ENCODE results near the gene OTOG.

The OTOG gene

DNA sequence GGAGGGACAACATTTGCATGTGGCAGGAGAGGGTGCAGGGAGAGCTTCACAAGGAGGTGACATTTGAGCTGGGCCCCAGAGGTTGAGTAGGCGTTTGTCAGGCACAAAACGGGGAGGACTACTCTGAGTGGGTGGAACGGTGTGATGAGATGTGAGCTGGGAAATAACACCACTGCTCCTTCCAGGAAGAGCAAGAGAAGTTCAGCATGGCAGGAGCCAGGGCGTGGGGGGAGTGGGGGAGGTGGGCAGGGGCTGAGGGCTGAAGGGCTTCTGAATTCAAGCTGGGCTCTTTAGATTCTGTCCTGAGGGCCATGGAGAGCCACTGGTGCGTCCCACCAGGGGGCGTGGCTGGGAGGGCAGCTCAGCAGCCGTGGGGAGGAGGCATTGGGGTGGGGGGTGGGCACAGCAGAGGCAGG is 54.2 kb downstream of the OTOG start:
- Histone ChIP-seq H3K27ac (replicated peaks) (no peak overlapping the region), H3K27me3 (ENCODE audit: insufficient read depth, poor library complexity, severe bottlenecking) (peaks cover 2% of the 10 kb centered on the region), H3K4me3 (replicated peaks; ENCODE audit: insufficient read depth, low read length) (no peak overlapping the region)
- no peak for DNase-seq (ENCODE audit: low read depth in 1 of 2, low spot score in 1 of 2)
- TF ChIP-seq SPI1 (IDR thresholded peaks at IDR 0.05; ENCODE audit: borderline replicate concordance, low read depth) (no peak), GABPA (IDR thresholded peaks at IDR 0.05; ENCODE audit: low read depth) (no peak), POLR2AphosphoS5 (IDR thresholded peaks at IDR 0.05; ENCODE audit: low read depth) (no peak)
- TF ChIP-seq, protein P1, sequence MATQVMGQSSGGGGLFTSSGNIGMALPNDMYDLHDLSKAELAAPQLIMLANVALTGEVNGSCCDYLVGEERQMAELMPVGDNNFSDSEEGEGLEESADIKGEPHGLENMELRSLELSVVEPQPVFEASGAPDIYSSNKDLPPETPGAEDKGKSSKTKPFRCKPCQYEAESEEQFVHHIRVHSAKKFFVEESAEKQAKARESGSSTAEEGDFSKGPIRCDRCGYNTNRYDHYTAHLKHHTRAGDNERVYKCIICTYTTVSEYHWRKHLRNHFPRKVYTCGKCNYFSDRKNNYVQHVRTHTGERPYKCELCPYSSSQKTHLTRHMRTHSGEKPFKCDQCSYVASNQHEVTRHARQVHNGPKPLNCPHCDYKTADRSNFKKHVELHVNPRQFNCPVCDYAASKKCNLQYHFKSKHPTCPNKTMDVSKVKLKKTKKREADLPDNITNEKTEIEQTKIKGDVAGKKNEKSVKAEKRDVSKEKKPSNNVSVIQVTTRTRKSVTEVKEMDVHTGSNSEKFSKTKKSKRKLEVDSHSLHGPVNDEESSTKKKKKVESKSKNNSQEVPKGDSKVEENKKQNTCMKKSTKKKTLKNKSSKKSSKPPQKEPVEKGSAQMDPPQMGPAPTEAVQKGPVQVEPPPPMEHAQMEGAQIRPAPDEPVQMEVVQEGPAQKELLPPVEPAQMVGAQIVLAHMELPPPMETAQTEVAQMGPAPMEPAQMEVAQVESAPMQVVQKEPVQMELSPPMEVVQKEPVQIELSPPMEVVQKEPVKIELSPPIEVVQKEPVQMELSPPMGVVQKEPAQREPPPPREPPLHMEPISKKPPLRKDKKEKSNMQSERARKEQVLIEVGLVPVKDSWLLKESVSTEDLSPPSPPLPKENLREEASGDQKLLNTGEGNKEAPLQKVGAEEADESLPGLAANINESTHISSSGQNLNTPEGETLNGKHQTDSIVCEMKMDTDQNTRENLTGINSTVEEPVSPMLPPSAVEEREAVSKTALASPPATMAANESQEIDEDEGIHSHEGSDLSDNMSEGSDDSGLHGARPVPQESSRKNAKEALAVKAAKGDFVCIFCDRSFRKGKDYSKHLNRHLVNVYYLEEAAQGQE (IDR thresholded peaks at IDR 0.05; ENCODE audit: insufficient replicate concordance, low read depth): no peak
- TF ChIP-seq, protein P2, sequence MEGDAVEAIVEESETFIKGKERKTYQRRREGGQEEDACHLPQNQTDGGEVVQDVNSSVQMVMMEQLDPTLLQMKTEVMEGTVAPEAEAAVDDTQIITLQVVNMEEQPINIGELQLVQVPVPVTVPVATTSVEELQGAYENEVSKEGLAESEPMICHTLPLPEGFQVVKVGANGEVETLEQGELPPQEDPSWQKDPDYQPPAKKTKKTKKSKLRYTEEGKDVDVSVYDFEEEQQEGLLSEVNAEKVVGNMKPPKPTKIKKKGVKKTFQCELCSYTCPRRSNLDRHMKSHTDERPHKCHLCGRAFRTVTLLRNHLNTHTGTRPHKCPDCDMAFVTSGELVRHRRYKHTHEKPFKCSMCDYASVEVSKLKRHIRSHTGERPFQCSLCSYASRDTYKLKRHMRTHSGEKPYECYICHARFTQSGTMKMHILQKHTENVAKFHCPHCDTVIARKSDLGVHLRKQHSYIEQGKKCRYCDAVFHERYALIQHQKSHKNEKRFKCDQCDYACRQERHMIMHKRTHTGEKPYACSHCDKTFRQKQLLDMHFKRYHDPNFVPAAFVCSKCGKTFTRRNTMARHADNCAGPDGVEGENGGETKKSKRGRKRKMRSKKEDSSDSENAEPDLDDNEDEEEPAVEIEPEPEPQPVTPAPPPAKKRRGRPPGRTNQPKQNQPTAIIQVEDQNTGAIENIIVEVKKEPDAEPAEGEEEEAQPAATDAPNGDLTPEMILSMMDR (IDR thresholded peaks at IDR 0.05; ENCODE audit: insufficient read depth, low read length): no peak

DNA sequence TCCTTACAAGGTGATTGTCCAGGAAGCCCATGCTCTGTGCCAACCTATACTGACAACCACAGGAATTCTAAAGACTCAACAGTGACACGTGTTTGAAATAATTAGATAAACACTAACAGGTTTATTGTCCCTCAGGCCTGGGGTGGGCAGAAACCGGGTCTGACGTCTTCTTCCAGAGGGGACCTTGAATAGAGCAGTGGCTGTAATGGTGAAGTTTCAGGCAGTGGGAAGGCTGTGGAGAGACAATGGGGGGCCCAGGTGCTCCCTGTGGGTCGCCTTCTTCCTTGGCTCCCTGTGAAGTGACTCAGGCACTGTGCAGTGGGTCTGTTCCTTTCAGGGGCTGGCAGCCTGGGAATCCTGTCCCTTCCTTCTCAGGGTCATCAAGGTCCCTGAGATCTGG is 54.6 kb downstream of the OTOG start:
- H3K27ac ChIP-seq (replicated peaks): no peak overlapping the region
- TF ChIP-seq, protein P2 (IDR thresholded peaks at IDR 0.05; ENCODE audit: insufficient read depth, low read length): no peak
- TF ChIP-seq GABPA (IDR thresholded peaks at IDR 0.05; ENCODE audit: low read depth) (no peak), POLR2AphosphoS5 (IDR thresholded peaks at IDR 0.05; ENCODE audit: low read depth) (no peak), SPI1 (IDR thresholded peaks at IDR 0.05; ENCODE audit: borderline replicate concordance, low read depth) (no peak)
- TF ChIP-seq, protein P1 (IDR thresholded peaks at IDR 0.05; ENCODE audit: insufficient replicate concordance, low read depth): no peak
- no peak overlapping the region for H3K4me3 ChIP-seq (replicated peaks; ENCODE audit: insufficient read depth, low read length)
- peaks cover 2% of the 10 kb centered on the region for H3K27me3 ChIP-seq (ENCODE audit: insufficient read depth, poor library complexity, severe bottlenecking)
- no peak for DNase-seq (ENCODE audit: low read depth in 1 of 2, low spot score in 1 of 2)

DNA sequence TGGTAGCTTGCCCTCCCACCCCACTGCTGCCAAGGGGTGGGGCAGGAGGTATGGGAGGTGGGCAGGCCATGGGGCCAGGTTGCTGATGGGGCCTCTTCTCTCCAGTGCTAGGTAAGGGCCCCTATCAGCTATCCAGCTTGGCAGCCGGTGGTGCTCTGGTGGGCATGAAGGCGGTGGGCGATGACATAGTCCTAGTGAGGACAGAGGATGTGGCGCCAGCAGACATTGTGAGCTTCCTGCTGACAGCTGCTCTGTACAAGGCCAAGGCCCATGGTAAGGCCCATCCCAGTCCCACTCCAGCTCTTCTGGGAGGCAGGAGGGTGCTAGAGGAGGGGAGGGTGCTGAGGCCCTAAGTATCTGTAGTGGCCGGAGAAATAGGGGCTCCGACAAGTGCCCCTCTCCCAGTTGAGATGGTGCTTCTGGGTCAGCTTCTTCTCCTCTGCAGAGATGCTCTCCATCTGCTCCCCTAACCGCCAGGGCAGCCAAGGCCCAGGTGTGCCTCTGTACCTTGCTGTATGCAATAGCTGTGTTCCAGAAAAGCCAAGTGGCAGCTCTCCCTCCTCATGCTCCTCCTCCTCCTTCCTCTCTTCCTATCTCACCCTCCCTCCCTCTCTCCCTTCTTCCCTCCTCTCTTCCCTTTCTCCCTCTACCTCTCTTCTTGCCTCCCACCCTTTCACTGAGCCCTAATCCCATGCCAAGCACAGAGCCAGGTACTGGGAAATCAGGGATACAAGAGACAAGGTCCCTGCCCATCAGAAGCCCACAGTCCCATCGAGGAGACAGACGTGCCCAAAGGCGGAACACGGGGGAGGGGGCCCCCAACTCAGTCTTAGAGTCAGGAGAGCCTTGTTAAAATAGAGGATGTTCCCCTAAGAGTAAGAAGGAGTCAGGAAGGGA is 55.3 kb downstream of the OTOG start:
- H3K27me3 ChIP-seq (ENCODE audit: insufficient read depth, poor library complexity, severe bottlenecking): peaks cover 2% of the 10 kb centered on the region
- DNase-seq (ENCODE audit: low read depth in 1 of 2, low spot score in 1 of 2): no peak
- H3K4me3 ChIP-seq (replicated peaks; ENCODE audit: insufficient read depth, low read length): no peak overlapping the region
- TF ChIP-seq SPI1 (IDR thresholded peaks at IDR 0.05; ENCODE audit: borderline replicate concordance, low read depth) (no peak), POLR2AphosphoS5 (IDR thresholded peaks at IDR 0.05; ENCODE audit: low read depth) (no peak), GABPA (IDR thresholded peaks at IDR 0.05; ENCODE audit: low read depth) (no peak)
- TF ChIP-seq, protein P2 (IDR thresholded peaks at IDR 0.05; ENCODE audit: insufficient read depth, low read length): no peak
- TF ChIP-seq, protein P1 (IDR thresholded peaks at IDR 0.05; ENCODE audit: insufficient replicate concordance, low read depth): no peak
- no peak overlapping the region for H3K27ac ChIP-seq (replicated peaks)

Data from HL-60 (cell line).